ENCODE results near the gene NXPE3.

- TF ChIP-seq CTCF (IDR thresholded peaks at IDR 0.05): no peak
- TF ChIP-seq POLR2AphosphoS5 (IDR thresholded peaks at IDR 0.05): no peak
- TF ChIP-seq POLR2A (IDR thresholded peaks at IDR 0.05): no peak
These were observed 91.1 kb downstream of the NXPE3 start for GRCh38 chr3:101870138-101870537.

Data from sigmoid colon (tissue), 4 donors.